Measurements from ENCODE around the gene TUBB. TPM values are rescaled to one million over a fixed set of nuclear protein-coding genes. Genes with fewer than 3 reads are reported as not detected.
A peak's percentile ranks its signal among the peaks of the same experiment; 100 is the strongest.

The TUBB gene
- total and polyA plus RNA-seq, 9 of the 15 experiments (the other 6 are each of a cell fraction or from before 2014, with no cell fraction given) = 971 to 2,870 (median 1,478) TPM

- TF ChIP-seq POLR2AphosphoS5 (IDR thresholded peaks at IDR 0.05; ENCODE audit: control insufficient read depth, insufficient read depth, low read depth, low read length) (peak; percentile 26; the same call in 1 of the 2 replicates), ZNF347 (CRISPR knock-in tag; IDR thresholded peaks at IDR 0.05; ENCODE audit: low read depth) (no peak), KAT8 (IDR thresholded peaks at IDR 0.05; ENCODE audit: low read depth) (no peak), POLR2H (tag; IDR thresholded peaks at IDR 0.05; ENCODE audit: low read depth) (no peak), MBD2 (IDR thresholded peaks at IDR 0.05; ENCODE audit: borderline replicate concordance, low read depth) (no peak), ZNF644 (tag; IDR thresholded peaks at IDR 0.05; ENCODE audit: low read depth) (no peak), EP300 (IDR thresholded peaks at IDR 0.05; ENCODE audit: low read length) (no peak), RBFOX2 (IDR thresholded peaks at IDR 0.05; ENCODE audit: low read depth, low read length) (peak; percentile 7), PTRF (tag; IDR thresholded peaks at IDR 0.05) (no peak), ZEB2 (IDR thresholded peaks at IDR 0.05) (no peak), SIRT6 (IDR thresholded peaks at IDR 0.05; ENCODE audit: low read depth, low read length) (no peak), OTX1 (CRISPR knock-in tag; IDR thresholded peaks at IDR 0.05) (0 out of 2 replicates have a peak, but pooled peaks have one; percentile 39), ZBTB1 (CRISPR knock-in tag; IDR thresholded peaks at IDR 0.05; ENCODE audit: borderline replicate concordance, low read depth) (0 out of 2 replicates have a peak, but pooled peaks have one; percentile 27), BHLHE40 (IDR thresholded peaks at IDR 0.05; ENCODE audit: low read length) (no peak), FOSL1 (tag; conservative IDR thresholded peaks at IDR 0.05) (peak; percentile 71), ZNF766 (CRISPR knock-in tag; conservative IDR thresholded peaks at IDR 0.05) (0 out of 2 replicates have a peak, but pooled peaks have one; percentile 5), CBFB (CRISPR knock-in tag; IDR thresholded peaks at IDR 0.05) (no peak), PKNOX1 (IDR thresholded peaks at IDR 0.05) (no peak), LARP7 (IDR thresholded peaks at IDR 0.05) (no peak)
- TF ChIP-seq, protein P1, sequence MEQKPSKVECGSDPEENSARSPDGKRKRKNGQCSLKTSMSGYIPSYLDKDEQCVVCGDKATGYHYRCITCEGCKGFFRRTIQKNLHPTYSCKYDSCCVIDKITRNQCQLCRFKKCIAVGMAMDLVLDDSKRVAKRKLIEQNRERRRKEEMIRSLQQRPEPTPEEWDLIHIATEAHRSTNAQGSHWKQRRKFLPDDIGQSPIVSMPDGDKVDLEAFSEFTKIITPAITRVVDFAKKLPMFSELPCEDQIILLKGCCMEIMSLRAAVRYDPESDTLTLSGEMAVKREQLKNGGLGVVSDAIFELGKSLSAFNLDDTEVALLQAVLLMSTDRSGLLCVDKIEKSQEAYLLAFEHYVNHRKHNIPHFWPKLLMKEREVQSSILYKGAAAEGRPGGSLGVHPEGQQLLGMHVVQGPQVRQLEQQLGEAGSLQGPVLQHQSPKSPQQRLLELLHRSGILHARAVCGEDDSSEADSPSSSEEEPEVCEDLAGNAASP (IDR thresholded peaks at IDR 0.05) = no peak
- TF ChIP-seq, protein P2, sequence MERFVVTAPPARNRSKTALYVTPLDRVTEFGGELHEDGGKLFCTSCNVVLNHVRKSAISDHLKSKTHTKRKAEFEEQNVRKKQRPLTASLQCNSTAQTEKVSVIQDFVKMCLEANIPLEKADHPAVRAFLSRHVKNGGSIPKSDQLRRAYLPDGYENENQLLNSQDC (CRISPR knock-in tag; IDR thresholded peaks at IDR 0.05) = no peak
- TF ChIP-seq, protein P3, sequence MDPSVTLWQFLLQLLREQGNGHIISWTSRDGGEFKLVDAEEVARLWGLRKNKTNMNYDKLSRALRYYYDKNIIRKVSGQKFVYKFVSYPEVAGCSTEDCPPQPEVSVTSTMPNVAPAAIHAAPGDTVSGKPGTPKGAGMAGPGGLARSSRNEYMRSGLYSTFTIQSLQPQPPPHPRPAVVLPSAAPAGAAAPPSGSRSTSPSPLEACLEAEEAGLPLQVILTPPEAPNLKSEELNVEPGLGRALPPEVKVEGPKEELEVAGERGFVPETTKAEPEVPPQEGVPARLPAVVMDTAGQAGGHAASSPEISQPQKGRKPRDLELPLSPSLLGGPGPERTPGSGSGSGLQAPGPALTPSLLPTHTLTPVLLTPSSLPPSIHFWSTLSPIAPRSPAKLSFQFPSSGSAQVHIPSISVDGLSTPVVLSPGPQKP (CRISPR knock-in tag; IDR thresholded peaks at IDR 0.05) = no peak
These were observed 32.3 kb upstream of the TUBB start (continued) for GRCh38 chr6:30687659-30688431.

All from K562 (cell line).